Stimulated activated CD4-positive, alpha-beta T cell treated with anti-CD3 and anti-CD28 coated beads, Interleukin-12 subunit alpha, Interleukin-12 subunit beta, amount 100 ng/mL, for 48 hours (primary cell): ENCODE data around the gene KCNH3.

Experiments
- DNase-seq, 3 donors: peaks; one replicate each; pipeline ENCODE4 v3.0.0-alpha.2; 2020; ENCODE audit warnings: low read depth in 2 of 3, low spot score in 1 of 3

Gene KCNH3

DNA sequence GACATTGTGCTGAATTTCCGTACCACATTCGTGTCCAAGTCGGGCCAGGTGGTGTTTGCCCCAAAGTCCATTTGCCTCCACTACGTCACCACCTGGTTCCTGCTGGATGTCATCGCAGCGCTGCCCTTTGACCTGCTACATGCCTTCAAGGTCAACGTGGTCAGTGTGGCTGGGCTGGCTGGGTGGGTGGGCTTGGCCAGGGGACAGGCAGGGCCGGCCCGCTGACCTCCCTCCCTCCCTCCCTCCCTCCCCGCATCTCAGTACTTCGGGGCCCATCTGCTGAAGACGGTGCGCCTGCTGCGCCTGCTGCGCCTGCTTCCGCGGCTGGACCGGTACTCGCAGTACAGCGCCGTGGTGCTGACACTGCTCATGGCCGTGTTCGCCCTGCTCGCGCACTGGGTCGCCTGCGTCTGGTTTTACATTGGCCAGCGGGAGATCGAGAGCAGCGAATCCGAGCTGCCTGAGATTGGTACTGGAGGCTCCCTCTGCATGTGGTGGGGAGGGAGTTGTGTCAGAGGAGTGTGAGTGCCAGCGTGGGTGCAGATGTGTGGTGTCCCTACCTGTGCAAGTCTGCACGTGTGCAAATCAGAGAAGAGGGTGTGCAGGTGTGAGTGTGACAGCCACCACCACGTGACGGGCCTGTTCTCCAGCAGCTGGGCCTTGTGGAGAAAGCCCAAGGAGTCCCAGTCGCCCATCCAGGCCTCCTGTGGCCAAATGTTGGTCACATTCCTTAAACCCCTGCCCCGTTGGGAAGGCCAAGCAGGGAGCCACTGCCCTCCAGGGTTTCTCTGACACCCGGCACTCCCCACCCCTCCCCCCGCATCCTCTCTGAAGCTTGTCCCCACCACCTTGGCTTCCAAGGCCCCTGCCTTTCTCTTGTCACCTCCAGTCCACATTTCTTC lies 5.3 kb downstream of the KCNH3 start:
- DNase-seq = no peak

DNA sequence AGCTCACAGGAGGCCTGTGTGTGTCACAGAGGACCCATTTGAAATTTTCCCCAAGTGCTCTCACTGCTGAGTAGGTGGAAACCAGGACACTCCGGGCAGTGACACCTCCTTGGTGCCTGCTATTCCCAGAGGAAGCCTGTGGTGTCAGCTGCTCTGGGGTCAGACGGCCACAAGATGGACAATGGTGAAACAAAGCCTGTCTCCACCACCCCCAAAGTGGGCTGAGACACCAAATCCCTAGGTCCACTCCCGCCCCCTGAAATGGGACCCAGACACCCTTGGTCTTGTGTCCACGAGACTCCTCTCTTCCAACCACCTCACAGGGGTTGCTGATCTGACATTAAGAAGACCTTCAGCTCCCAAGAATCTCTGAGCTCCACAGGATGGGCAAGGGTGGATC lies 7.0 kb downstream of the KCNH3 start:
- no peak for DNase-seq

DNA sequence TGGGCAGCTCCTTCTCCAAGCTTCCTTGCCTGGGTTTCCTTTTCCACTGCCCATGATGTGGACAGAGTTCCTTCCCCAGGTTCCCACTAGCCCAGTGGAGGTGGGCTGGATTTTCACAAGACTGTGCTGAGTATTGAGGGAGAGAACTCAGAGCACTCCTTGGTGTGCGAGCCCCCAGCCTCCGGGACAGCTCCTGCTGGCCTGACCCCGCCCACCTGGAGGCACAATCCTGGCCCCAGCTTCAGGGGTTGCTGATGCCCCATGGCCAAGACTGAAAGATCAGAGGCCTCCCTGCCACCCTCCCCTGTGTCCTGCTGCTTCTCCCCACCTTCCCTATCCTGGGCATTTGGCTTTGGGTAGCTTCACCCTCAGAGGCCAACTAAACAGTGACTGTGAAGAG lies 7.7 kb downstream of the KCNH3 start:
- no peak for DNase-seq

DNA sequence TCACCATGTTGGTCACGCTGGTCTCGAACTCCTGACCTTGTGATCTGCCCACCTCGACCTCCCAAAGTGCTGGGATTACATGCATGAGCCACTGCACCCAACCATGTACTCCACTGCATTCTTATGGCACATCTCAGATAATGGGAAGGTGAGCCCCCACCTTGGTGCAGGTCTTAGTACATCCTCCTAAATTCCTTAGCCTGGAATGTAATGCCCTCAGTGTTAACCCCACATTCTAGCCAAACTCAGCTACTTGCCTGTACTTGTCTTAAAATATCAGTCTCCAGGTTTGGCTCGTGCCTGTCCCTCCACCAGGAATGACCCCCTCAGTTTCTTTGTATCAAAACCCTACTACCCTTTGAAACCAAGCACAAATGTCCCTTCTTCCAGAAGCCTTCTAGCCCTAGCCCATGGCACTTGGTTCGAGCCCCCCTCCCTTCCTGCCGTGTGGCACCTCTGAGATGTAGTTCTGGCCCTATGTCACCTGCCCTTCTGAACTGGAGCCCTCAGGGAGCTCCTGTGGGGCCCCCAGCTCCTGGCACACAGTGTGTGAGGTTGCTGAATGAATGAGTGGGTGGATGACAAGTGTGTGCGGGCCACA lies 8.4 kb downstream of the KCNH3 start:
- DNase-seq = no peak

DNA sequence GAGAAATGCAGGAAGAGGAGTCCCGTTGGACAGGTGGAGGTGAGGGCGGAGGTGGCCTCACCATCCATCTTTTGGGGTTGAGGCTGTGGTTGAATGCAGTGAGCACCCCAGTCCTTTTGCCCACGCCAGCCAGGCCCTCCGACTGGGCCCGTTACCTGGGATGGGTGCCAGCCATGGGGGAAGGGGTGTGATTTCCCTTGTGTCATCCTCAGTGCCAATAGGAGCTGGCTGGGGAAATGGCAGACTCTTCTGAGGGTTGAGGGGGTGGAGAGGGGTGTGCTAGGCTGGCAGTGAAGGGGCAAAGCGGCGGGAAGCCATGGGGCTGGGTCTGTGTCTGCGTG lies 9.6 kb downstream of the KCNH3 start:
- no peak for DNase-seq

DNA sequence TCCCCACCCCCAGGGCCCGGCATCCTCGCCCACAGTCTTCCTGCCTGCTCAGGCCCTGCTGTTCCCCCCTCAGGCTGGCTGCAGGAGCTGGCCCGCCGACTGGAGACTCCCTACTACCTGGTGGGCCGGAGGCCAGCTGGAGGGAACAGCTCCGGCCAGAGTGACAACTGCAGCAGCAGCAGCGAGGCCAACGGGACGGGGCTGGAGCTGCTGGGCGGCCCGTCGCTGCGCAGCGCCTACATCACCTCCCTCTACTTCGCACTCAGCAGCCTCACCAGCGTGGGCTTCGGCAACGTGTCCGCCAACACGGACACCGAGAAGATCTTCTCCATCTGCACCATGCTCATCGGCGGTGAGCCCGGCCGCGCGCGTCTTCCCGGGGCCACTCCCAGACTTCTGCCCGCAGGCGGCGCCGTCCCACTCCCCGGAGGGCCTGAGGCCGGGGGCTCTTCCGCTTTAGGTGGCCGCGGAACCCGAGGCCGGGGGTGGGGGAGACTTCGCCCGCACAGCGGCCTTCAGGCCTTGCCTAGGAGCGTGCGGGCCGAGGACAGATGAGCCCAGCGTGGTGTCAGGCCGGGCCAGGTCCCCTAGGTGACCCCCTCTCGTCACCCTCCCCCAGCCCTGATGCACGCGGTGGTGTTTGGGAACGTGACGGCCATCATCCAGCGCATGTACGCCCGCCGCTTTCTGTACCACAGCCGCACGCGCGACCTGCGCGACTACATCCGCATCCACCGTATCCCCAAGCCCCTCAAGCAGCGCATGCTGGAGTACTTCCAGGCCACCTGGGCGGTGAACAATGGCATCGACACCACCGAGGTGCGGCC lies 10.2 kb downstream of the KCNH3 start:
- DNase-seq = peak in 1 of 3 donors; percentile 27

DNA sequence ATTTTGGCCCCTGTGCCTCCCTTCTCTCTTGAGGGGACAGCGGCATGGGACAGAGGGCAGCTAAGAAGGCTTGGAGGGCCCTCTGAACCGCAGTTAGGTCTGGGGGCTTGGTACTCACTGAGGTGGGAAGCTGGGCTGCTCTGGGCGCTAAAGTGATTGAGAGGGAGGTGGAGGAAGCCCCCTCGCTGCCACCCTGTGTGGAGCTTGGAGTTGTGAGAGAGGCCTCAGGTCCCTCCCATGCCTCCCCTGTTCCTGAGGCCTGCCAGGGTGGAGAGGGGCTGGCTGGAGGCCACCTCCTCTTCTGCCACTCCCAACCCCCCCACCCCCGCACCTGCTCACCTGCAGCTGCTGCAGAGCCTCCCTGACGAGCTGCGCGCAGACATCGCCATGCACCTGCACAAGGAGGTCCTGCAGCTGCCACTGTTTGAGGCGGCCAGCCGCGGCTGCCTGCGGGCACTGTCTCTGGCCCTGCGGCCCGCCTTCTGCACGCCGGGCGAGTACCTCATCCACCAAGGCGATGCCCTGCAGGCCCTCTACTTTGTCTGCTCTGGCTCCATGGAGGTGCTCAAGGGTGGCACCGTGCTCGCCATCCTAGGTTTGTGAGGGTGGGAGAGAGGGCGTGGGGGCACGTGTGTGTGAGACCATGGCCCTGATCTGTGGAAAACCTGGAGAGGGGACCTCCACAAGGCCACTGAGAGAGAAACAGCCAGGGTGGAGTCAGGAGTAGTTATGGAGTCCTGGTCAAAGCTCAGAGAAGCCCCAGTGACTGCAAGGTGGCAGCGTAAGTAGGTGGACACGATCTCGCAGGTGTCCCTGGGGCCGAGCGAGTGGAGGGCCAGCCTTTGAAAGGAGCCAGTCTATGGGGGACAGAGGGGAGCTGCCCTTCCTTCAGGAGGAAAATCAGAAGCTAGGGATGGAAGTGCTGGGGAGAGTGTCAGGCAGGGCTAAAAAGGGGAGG lies 11.2 kb downstream of the KCNH3 start:
- DNase-seq = no peak

DNA sequence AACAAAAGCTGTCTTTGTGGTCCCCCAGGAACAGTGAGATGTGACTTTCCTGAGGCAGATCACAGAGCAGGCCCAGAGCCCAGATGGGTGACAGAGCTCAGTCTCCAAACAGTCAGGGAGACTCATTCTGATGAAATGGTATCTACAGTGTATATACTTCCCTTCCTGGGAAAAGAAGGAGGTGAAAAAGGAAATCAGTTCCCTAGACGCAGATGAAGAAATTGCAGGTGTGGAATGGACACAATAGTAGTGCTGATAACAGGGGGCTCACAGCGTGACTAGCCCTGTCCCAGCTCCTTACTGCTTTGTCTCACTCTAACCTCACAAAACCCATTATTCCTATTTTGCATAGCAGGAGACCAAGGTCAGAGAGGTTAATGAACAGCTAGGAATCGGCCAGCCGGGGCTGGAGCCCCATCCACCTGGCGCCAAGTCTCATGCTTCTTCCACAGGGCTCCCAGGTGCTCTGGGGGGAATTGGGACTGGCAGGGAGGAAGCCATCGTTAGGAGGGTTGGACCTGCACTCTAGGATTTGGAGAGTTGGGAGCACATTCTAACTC lies 11.9 kb downstream of the KCNH3 start:
- no peak for DNase-seq

DNA sequence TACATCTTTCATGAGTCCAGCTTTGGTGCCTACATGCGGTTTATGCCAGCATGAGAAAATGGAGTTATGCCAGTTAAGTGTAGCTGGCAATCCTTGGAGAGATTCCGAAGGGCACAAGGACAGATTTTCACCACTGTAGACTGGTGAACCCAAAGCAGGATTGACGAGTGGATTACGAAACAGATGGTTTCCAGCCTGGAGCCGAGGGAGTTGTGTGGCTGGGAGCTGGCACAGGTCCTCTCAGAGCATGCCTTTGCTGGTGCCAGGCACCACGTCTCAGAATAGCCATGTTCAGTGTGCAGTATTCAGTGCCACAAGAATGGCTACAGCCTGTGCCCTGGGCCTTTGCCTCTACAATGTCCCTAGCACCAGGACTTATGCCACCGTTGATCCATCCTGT lies 13.2 kb downstream of the KCNH3 start:
- no peak for DNase-seq

DNA sequence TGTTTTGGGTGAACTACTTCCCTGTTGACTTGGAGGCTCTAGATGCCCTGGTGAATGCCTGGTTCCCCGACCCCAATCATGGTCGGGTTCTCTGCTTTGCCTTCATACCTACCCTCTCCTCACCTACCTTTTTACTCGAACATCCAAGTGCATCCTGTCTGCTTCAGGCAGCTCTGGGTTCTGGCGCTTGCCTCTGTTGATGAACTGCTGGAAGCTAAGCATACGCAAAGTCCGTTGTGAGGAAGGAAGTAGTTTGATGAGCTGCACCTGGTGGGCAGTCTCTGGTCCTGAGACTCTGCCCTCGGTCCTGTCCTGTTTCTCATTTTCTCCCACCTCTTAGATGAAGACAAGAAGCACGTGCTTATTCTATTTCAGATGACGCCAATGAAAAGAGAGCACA lies 13.6 kb downstream of the KCNH3 start:
- DNase-seq = no peak

DNA sequence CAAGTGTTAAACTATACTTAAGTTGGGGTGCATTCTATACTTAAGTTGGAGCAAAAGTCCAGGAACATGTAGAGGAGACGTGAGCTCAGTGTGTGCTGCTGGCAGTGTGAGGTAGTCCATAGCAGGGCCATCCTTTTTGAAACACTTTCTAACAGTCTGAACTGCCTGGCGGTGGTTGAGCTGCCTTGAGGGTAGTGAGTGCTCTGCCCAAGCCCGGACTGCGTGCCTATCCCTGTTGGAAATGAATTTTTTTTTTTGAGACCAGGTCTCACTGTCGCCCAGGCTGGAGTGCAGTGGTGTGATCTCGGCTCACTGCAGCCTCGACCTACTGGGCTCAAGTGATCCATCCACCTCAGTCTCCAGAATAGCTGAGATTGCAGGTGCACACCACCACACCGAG lies 14.1 kb downstream of the KCNH3 start:
- DNase-seq = no peak

DNA sequence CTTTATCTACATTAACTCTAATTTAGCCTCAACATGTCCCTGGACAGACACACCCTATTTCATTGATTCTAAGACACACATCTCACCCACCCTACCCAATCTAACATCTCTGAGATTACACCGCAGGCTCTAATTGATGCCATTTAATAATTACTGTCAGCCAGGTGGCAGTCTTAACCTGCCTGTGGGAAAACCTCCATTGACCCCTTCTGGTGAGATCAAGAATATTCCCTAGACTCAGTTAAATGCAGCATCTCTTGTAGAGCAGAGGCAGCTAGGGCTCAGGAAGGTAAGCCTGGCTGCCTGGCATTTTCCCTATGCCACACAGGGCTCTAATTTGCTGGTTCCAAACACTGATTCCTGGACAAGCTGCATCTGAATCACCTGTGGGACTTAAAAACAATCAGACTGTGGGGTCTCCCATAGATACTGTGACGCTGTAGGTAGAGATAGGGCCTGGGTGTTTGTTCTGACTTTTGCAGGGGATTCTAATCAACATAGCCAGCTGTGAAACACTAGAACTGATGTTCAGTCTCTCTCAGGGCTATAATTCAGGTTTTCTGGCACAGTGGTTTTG lies 14.8 kb downstream of the KCNH3 start:
- DNase-seq = no peak

DNA sequence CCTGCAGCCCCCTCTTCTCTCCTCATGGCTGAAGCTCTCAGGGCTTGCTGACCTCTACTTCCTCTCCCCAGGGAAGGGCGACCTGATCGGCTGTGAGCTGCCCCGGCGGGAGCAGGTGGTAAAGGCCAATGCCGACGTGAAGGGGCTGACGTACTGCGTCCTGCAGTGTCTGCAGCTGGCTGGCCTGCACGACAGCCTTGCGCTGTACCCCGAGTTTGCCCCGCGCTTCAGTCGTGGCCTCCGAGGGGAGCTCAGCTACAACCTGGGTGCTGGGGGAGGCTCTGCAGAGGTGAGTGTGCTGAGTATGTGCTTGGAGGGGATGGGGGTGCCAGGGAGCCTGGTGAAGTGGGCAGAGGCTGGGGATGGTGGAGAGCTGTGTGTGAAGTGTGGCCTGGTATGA lies 15.4 kb downstream of the KCNH3 start:
- no peak for DNase-seq

DNA sequence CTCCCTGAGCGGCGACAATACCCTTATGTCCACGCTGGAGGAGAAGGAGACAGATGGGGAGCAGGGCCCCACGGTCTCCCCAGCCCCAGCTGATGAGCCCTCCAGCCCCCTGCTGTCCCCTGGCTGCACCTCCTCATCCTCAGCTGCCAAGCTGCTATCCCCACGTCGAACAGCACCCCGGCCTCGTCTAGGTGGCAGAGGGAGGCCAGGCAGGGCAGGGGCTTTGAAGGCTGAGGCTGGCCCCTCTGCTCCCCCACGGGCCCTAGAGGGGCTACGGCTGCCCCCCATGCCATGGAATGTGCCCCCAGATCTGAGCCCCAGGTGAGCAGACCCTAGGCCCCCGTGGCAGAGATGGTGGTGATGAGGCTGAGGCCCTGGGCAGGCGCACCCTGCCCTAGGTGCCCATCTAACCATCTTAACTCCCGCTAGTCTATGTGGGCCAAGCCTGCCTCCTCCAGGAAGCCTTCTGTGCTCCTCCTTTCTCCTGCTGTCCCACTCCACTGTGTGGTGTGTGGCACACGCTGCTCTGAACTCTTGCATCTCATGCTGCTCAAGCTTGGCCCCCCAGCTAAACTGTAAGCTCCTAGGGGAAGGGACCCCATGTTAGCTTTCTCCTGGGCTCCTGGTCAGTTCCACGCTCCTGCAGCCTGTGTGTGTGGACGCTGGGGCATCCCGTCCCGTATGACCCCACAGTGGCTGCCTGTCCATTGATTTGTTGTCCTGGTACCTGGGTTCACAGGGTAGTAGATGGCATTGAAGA lies 17.0 kb downstream of the KCNH3 start:
- DNase-seq = no peak

DNA sequence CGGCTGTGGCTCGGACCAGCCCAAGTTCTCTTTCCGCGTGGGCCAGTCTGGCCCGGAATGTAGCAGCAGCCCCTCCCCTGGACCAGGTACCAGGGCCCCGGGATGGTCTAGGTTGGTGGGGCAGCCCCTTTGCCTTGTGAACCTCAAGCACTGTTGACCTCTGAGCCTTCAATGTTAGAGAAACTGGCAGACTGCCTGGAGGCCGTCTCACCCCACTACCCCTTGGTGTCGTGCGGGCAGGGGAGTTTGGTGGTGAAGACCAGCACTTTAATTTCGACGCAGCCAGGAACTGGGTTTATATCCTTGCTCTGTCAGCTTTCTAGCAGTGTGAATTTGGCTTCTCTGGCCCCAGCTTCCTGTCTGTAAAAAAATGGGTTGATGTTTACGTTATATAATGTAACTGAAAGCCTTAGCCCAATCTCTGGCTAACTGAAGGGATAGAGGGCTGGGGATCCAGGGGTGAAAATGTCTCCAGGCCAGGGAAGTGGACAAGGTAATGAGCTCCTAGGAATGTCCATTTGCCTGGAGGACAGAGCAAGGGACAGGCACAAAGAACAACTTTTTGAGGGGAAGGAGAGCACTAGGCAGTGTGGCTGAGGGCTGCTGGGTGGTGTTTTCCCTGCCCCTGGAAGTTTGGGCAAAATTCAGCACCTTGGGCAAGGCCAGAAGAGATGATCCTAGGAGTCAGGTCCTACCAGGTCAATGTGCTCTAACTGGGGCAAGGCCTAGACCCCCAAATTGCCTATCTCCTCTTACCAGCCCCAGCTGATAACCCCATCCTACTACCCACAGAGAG lies 17.8 kb downstream of the KCNH3 start:
- DNase-seq = no peak

DNA sequence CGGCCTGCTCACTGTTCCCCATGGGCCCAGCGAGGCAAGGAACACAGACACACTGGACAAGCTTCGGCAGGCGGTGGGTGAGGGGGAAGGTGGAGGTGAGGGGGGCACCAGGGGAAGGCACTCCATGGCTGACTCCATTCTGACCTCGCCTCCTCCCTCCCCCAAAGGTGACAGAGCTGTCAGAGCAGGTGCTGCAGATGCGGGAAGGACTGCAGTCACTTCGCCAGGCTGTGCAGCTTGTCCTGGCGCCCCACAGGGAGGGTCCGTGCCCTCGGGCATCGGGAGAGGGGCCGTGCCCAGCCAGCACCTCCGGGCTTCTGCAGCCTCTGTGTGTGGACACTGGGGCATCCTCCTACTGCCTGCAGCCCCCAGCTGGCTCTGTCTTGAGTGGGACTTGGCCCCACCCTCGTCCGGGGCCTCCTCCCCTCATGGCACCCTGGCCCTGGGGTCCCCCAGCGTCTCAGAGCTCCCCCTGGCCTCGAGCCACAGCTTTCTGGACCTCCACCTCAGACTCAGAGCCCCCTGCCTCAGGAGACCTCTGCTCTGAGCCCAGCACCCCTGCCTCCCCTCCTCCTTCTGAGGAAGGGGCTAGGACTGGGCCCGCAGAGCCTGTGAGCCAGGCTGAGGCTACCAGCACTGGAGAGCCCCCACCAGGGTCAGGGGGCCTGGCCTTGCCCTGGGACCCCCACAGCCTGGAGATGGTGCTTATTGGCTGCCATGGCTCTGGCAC lies 18.5 kb downstream of the KCNH3 start:
- DNase-seq = no peak

DNA sequence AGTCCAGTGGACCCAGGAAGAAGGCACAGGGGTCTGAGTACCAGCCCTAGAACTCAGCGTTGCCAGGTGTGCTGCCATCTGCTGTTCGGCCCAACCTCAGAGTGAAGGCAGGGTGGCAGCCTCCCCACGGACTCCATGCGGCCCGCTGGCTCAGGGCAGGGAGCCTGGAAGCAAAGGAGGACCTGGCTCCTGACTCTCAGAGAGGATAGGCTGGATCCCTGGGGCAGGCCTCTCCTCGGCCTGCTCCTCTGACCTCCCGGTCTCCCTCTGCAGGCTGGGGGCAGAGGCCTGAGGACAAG lies 19.0 kb downstream of the KCNH3 start:
- DNase-seq = no peak

DNA sequence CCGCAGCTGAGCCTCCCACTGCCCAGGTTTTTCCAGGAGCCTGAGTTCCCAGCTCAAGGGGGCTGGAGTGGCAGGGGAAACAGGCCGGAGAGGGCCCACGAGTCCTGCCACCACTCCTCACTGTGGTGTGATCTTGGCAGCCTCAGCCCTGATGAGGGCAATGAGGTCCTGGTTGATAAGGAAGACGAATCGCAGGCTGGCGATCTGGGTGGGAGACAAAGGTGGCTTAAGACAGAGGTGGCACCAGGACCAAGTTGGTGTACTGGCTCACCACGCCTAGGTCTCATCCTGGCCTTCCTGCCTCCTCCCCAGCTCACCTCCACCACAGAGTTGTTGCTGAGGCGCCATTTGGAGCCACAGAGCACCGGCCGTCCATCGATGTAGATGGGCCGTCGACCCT lies 19.7 kb downstream of the KCNH3 start:
- DNase-seq = no peak
